Cardiac fibroblast (primary cell): ENCODE data around the gene SLC35F3.
A peak's percentile ranks its signal among the peaks of the same experiment; 100 is the strongest.

ENCODE experiments used
- DNase-seq, 2 donors: peaks; one replicate each; pipeline versions ENCODE4 v3.0.0 to v3.0.0-alpha.2; 2010; ENCODE audit warnings: low read depth in 2 of 2
- H3K4me3 ChIP-seq, 2 donors: replicated peaks in 1 of 2; 1 replicate in 1 of 2; 2 replicates in 1 of 2; pipeline ENCODE4 v1.5.1; 2011; ENCODE audit warnings: low read depth in 2 of 2, low read length in 2 of 2, mild to moderate bottlenecking in 2 of 2, moderate library complexity in 1 of 2
- TF ChIP-seq, protein P1 (sequence below): IDR thresholded peaks from one replicate; pipeline ENCODE4 v1.5.1; 2011; ENCODE audit warnings: low read depth, mild to moderate bottlenecking, low read length, inconsistent platforms

SLC35F3 gene

DNA sequence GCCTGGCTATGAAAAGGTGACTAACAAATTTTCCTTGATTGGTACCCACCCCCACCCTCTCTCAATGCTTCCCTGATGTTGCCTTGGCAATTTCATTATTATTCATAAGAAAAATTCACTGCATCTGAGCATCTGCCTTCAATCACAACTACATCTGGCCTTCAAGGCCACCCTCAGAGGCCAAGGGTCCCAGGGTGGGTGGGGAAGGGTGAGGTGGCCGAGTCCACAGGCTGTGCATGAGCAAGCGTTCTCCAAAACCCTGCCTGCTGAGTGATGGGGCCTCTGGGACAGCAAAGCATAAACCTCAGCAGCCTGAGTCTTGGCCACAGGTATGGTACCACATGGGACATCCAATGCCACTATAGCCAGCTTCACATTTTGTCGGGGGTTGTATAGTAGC lies 198.7 kb downstream of the SLC35F3 start:
- no peak for DNase-seq
- no peak overlapping the region for H3K4me3 ChIP-seq
- TF ChIP-seq, protein P1, sequence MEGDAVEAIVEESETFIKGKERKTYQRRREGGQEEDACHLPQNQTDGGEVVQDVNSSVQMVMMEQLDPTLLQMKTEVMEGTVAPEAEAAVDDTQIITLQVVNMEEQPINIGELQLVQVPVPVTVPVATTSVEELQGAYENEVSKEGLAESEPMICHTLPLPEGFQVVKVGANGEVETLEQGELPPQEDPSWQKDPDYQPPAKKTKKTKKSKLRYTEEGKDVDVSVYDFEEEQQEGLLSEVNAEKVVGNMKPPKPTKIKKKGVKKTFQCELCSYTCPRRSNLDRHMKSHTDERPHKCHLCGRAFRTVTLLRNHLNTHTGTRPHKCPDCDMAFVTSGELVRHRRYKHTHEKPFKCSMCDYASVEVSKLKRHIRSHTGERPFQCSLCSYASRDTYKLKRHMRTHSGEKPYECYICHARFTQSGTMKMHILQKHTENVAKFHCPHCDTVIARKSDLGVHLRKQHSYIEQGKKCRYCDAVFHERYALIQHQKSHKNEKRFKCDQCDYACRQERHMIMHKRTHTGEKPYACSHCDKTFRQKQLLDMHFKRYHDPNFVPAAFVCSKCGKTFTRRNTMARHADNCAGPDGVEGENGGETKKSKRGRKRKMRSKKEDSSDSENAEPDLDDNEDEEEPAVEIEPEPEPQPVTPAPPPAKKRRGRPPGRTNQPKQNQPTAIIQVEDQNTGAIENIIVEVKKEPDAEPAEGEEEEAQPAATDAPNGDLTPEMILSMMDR: no peak

DNA sequence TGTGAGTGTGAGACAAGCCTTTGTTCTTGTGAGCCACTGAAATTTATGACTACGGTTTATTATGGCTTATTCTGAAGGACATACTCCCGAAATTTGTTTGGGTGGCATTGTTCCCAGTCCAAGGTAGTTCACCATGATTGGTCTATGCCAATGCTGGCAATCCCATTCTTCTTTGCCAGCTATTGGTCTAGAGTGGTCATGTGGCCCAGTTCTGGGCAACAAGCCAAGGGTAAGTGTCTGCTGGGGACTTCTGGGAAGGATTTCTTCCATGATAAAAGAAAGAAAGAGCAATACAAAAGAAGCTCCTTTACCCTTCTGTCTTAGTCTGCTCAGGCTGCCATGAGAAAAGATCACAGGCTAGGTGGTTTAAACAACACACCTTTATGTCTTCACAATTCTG lies 201.6 kb downstream of the SLC35F3 start:
- H3K4me3 ChIP-seq: no peak overlapping the region
- TF ChIP-seq, protein P1: no peak
- no peak for DNase-seq

DNA sequence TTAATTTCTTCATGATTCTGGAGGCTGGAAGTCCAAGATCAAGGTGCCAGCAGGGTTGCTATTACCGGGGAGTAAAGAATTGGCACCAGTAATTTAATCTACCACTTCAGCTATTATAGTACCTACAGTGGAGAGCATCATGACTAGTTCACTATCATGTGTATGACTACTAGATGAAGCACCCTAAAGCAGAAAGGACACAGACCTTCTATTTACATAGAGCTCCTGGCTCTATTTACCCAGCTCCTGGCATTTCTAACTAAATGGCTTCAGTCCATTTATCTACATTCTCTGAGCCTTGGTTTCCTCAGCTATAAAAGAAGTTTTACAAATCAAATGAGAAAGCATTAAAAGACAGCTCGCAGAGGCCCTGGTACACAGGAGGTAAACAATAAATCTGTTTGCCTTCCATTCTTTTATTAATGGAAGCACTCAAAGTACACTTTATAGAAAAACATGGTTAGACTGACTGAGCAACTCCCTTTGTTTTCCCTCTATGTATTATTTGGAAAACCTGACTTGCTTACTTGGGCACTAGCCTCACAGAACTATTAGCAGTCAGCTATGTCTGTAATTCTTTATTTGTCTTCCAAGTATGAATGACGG lies 203.0 kb downstream of the SLC35F3 start:
- TF ChIP-seq, protein P1: no peak
- H3K4me3 ChIP-seq: no peak overlapping the region
- no peak for DNase-seq

DNA sequence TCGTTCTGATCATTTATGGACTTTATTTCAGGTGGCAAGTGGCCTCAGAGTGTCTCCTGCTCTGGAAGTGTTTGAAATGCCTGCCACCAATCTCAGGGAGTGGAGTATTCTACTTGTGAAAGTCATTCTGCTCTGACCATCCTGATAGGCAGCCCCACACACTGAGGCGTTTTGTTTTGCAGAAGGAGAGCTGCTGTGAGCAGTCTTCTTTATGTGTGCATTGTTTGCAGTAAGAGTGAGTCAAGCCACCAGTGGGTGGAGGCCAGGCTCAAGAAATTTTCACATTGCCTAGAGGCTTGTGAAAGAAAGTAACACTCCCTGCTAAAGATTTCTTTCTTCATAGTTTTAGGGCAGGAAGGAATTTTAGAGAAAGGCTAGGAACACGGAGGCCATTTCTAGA lies 204.4 kb downstream of the SLC35F3 start:
- no peak overlapping the region for H3K4me3 ChIP-seq
- TF ChIP-seq, protein P1: no peak
- peak in 1 of 2 donors; percentile 20 for DNase-seq

DNA sequence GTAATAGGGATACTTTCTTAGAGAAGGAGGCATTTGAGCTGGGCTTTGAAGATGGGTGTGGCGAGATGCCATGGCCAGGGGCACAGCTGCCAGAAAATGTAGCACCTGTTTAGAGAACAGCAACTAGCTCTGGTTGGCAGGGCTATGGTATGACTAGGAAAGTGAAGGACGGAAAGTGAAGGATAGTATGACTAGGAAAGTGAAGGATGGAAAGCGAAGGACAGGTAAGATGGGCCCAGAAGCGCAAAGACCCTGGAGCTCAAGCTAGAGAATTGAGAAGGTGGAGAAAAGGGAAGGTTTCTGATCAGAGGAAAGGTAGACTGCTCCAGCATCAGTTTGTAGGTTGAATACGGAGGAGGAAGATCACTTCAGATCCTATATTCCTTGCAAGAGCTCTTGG lies 205.4 kb downstream of the SLC35F3 start:
- TF ChIP-seq, protein P1: no peak
- no peak overlapping the region for H3K4me3 ChIP-seq
- DNase-seq: no peak

DNA sequence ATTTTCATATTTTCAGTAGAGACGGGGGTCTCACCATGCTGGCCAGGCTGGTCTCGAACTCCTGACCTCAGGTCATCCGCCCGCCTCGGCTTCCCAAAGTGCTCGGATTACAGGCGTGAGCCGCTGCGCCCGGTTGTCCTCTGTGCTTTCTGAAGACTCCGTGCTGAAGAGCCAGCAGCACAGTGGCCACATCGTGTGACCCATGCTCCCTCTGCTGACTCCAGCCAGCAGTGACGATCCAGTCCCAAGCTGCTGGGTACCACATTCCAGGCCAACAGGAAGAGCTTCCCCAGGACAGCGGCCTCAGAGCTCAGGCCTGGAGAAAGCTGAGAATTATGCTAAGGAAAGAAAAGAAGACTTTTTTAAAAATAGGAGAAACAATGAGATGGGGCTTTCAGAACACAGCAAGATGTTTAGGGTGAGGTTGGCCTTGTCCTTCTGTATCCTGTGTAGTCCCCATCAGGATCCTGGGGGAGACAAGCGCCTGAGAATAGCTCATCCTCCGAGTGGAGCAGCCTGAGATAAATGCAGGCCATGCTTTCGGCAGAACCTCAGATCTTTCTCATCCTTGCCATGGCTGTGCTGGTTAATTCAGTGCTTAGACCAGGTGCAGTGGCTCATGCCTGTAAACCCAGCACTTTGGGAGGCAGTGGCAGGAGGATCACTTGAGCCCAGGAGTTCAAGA lies 207.1 kb downstream of the SLC35F3 start:
- H3K4me3 ChIP-seq: no peak overlapping the region
- TF ChIP-seq, protein P1: no peak
- DNase-seq: peak; percentile 10 to 14
